SK-N-SH treated with all-trans-retinoic acid at 6 μM for 48 hours (cell line): ENCODE data around the gene NOP56.

Source experiments
- ATAC-seq: fragments of 200-7000 bp; cut with Tn5 transposase; 3 replicates; pipeline ENCODE4 v1.9.1; 2020; ENCODE audit warnings: mild to moderate bottlenecking, moderate library complexity
- ARNTL ChIP-seq: fragments of 450-650 bp; formaldehyde crosslinking; IDR thresholded peaks from 2 replicates; pipeline ENCODE4 v1.5.0; 2020; ENCODE audit warnings: low read depth, mild to moderate bottlenecking, moderate library complexity, borderline replicate concordance
- CSDC2 ChIP-seq: fragments of 250-450 bp; sonication (Bioruptor Pico); IDR thresholded peaks from 2 replicates; pipeline ENCODE4 v1.5.0; 2020; ENCODE audit warnings: mild to moderate bottlenecking, moderate library complexity
- ESRRG ChIP-seq: fragments of 250-450 bp; sonication (Bioruptor Pico); IDR thresholded peaks from 2 replicates; pipeline ENCODE4 v1.6.1; 2021; ENCODE audit warnings: mild to moderate bottlenecking
- GLIS3 ChIP-seq: fragments of 250-450 bp; sonication (Bioruptor Pico); IDR thresholded peaks from 2 replicates; pipeline ENCODE4 v1.5.0; 2020; ENCODE audit warnings: mild to moderate bottlenecking, moderate library complexity
- ISL1 ChIP-seq: fragments of 250-450 bp; sonication (Bioruptor Pico); IDR thresholded peaks from 2 replicates; pipeline ENCODE4 v2.1.2; 2022; ENCODE audit warnings: mild to moderate bottlenecking, moderate library complexity
- OSR1 ChIP-seq: fragments of 250-450 bp; sonication (Bioruptor Pico); IDR thresholded peaks from 2 replicates; pipeline ENCODE4 v1.8.0; 2022; ENCODE audit warnings: moderate library complexity, mild to moderate bottlenecking, inconsistent platforms
- POU6F1 ChIP-seq: fragments of 250-450 bp; sonication (Bioruptor Pico); IDR thresholded peaks from 2 replicates; pipeline ENCODE4 v1.8.0; 2021; ENCODE audit warnings: low read depth, mild to moderate bottlenecking, moderate library complexity, borderline replicate concordance
- RARB ChIP-seq: fragments of 250-450 bp; sonication (Bioruptor Pico); IDR thresholded peaks from 2 replicates; pipeline ENCODE4 v1.8.0; 2021; ENCODE audit warnings: mild to moderate bottlenecking, moderate library complexity
- SNAI2 ChIP-seq: fragments of 250-450 bp; sonication (Bioruptor Pico); IDR thresholded peaks from 2 replicates; pipeline ENCODE4 v1.5.0; 2020; ENCODE audit warnings: mild to moderate bottlenecking, moderate library complexity
- TCF4 ChIP-seq: fragments of 250-450 bp; sonication (Bioruptor Pico); IDR thresholded peaks from 2 replicates; pipeline ENCODE4 v1.8.0; 2021; ENCODE audit warnings: mild to moderate bottlenecking, moderate library complexity, borderline replicate concordance
- TOX ChIP-seq: fragments of 250-450 bp; sonication (Bioruptor Pico); IDR thresholded peaks from 2 replicates; pipeline ENCODE4 v1.8.0; 2021; ENCODE audit warnings: mild to moderate bottlenecking, moderate library complexity, borderline replicate concordance
- TSHZ2 ChIP-seq: fragments of 250-450 bp; sonication (Bioruptor Pico); IDR thresholded peaks from 2 replicates; pipeline ENCODE4 v1.5.0; 2020; ENCODE audit warnings: mild to moderate bottlenecking, moderate library complexity
- ZC3H10 ChIP-seq: fragments of 250-450 bp; sonication (Bioruptor Pico); IDR thresholded peaks from 2 replicates; pipeline ENCODE4 v1.5.1; 2021; ENCODE audit warnings: mild to moderate bottlenecking, moderate library complexity
- ZFP30 ChIP-seq: fragments of 450-650 bp; formaldehyde crosslinking; IDR thresholded peaks from 2 replicates; pipeline ENCODE4 v1.5.0; 2022; ENCODE audit warnings: mild to moderate bottlenecking, moderate library complexity
- ZNF565 ChIP-seq: fragments of 450-650 bp; formaldehyde crosslinking; conservative IDR thresholded peaks from 2 replicates; pipeline ENCODE4 v1.5.0; 2020; ENCODE audit warnings: low read depth, mild to moderate bottlenecking, moderate library complexity
- ZNF70 ChIP-seq: fragments of 450-650 bp; formaldehyde crosslinking; IDR thresholded peaks from 2 replicates; pipeline ENCODE4 v1.5.0; 2020; ENCODE audit warnings: mild to moderate bottlenecking, moderate library complexity
- ZNF8 ChIP-seq: fragments of 450-650 bp; formaldehyde crosslinking; IDR thresholded peaks from 2 replicates; pipeline ENCODE4 v1.5.0; 2020; ENCODE audit warnings: mild to moderate bottlenecking, moderate library complexity
- TF ChIP-seq, protein P1 (sequence below): fragments of 250-450 bp; sonication (Bioruptor Pico); IDR thresholded peaks from 2 replicates; pipeline ENCODE4 v1.5.1; 2021; ENCODE audit warnings: mild to moderate bottlenecking, moderate library complexity
- TF ChIP-seq, protein P2 (sequence below): fragments of 250-450 bp; sonication (Bioruptor Pico); IDR thresholded peaks from 2 replicates; pipeline ENCODE4 v1.5.1; 2020; ENCODE audit warnings: low read depth, mild to moderate bottlenecking, moderate library complexity

Gene NOP56, protein sequence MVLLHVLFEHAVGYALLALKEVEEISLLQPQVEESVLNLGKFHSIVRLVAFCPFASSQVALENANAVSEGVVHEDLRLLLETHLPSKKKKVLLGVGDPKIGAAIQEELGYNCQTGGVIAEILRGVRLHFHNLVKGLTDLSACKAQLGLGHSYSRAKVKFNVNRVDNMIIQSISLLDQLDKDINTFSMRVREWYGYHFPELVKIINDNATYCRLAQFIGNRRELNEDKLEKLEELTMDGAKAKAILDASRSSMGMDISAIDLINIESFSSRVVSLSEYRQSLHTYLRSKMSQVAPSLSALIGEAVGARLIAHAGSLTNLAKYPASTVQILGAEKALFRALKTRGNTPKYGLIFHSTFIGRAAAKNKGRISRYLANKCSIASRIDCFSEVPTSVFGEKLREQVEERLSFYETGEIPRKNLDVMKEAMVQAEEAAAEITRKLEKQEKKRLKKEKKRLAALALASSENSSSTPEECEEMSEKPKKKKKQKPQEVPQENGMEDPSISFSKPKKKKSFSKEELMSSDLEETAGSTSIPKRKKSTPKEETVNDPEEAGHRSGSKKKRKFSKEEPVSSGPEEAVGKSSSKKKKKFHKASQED

GRCh38 chr20:2651772-2652723 lies at the start of gene NOP56:
Gene NOP56, plus strand, starts transcription at chr20:2652632. Its CDS starts 29 bp downstream, at chr20:2652661.
- peak; percentile 95 for ATAC-seq
- no peak for TF ChIP-seq TOX
- TF ChIP-seq RARB (CRISPR knock-in tag), result no peak
- no peak for TF ChIP-seq OSR1 (CRISPR knock-in tag)
- no peak for TF ChIP-seq CSDC2 (CRISPR knock-in tag)
- TF ChIP-seq, protein P1, sequence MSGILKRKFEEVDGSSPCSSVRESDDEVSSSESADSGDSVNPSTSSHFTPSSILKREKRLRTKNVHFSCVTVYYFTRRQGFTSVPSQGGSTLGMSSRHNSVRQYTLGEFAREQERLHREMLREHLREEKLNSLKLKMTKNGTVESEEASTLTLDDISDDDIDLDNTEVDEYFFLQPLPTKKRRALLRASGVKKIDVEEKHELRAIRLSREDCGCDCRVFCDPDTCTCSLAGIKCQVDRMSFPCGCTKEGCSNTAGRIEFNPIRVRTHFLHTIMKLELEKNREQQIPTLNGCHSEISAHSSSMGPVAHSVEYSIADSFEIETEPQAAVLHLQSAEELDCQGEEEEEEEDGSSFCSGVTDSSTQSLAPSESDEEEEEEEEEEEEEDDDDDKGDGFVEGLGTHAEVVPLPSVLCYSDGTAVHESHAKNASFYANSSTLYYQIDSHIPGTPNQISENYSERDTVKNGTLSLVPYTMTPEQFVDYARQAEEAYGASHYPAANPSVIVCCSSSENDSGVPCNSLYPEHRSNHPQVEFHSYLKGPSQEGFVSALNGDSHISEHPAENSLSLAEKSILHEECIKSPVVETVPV (CRISPR knock-in tag), result no peak
- TF ChIP-seq GLIS3 (CRISPR knock-in tag), result no peak
- TF ChIP-seq ISL1 (CRISPR knock-in tag), result no peak
- TF ChIP-seq ARNTL, result no peak
- no peak for TF ChIP-seq POU6F1
- no peak for TF ChIP-seq TSHZ2
- TF ChIP-seq SNAI2 (CRISPR knock-in tag), result no peak
- TF ChIP-seq ZNF565, result no peak
- TF ChIP-seq ESRRG (CRISPR knock-in tag), result no peak
- no peak for TF ChIP-seq TCF4 (CRISPR knock-in tag)
- TF ChIP-seq, all 23 proteins: peak for 0

DNA sequence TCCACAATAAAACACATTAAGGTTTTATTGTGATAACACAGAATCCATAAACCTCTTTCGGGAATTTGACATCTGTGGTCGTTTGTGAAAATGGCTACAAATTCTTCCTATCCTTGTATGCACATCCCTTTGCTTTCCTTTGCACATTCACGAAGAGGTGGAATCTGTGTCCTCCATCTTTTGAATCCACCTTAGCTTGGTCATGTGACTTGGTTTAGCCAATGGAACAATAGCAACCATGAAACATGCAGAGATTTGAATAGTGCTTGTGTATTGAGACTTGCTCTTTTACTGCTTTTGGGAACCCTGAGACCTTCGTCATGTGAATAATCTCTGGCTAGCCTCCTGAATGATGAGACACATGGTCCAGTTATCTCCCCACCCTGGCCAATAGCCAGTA lies 49.7 kb upstream of the NOP56 start:
- no peak for ATAC-seq
- TF ChIP-seq ARNTL (no peak), TCF4 (CRISPR knock-in tag) (no peak), ZC3H10 (CRISPR knock-in tag) (no peak)
- TF ChIP-seq, protein P2, sequence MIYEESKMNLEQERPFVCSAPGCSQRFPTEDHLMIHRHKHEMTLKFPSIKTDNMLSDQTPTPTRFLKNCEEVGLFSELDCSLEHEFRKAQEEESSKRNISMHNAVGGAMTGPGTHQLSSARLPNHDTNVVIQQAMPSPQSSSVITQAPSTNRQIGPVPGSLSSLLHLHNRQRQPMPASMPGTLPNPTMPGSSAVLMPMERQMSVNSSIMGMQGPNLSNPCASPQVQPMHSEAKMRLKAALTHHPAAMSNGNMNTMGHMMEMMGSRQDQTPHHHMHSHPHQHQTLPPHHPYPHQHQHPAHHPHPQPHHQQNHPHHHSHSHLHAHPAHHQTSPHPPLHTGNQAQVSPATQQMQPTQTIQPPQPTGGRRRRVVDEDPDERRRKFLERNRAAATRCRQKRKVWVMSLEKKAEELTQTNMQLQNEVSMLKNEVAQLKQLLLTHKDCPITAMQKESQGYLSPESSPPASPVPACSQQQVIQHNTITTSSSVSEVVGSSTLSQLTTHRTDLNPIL (CRISPR knock-in tag), result no peak

DNA sequence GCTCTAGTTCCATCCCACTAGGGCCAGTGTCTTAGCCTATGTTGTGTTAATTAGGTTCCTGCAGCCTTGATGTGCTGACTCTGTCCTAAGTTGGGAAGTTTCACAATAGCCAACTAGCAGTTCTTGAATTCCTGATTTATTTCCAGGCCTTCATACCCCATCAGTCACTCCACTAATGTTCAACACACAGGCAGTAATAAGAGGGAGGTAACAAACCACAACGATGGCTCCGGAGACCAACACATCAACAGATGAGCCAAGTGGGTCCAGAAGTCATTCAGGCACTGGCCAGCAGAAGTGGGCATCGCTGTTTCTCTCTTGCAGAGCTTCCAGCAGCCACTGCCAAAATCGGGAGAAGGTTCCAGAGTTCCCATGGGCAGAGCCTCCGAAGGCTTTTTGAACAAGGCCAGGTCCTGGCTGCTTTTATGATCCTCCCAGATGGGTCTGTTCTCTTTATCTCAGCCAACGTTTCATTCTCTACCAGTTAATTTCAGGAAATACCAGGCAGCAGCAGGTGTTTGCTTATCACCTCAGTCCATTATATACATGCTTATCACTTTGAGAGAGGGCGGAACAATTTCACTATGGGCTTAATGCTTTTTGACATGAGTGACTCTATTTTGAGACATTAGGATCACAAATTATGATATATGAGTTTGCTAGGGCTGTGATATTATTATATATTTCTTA lies 48.5 kb upstream of the NOP56 start:
- TF ChIP-seq POU6F1, result no peak
- TF ChIP-seq OSR1 (CRISPR knock-in tag), result no peak
- TF ChIP-seq ISL1 (CRISPR knock-in tag), result peak; percentile 78
- TF ChIP-seq ZNF70, result no peak
- no peak for TF ChIP-seq TOX
- peak; percentile 79 for TF ChIP-seq TSHZ2
- TF ChIP-seq ZFP30 (CRISPR knock-in tag), result no peak
- TF ChIP-seq ARNTL, result no peak
- peak; percentile 99 for TF ChIP-seq SNAI2 (CRISPR knock-in tag)
- no peak for TF ChIP-seq ZC3H10 (CRISPR knock-in tag)
- TF ChIP-seq, protein P1 (CRISPR knock-in tag), result 0 out of 2 replicates have a peak, but pooled peaks have one; percentile 21
- TF ChIP-seq ZNF8 (CRISPR knock-in tag), result no peak
- TF ChIP-seq, all 23 proteins: peak for 4
- ATAC-seq, result no peak
